GM12872 (cell line): ENCODE results near the gene TMEM185B.

Source experiments
- TF ChIP-seq, protein P1 (sequence below): IDR thresholded peaks from 3 replicates; pipeline ENCODE4 v1.5.1; 2011; ENCODE audit warnings: low read depth, mild to moderate bottlenecking, low read length, moderate library complexity; ENCODE audit not compliant: insufficient read depth

The TMEM185B gene

DNA sequence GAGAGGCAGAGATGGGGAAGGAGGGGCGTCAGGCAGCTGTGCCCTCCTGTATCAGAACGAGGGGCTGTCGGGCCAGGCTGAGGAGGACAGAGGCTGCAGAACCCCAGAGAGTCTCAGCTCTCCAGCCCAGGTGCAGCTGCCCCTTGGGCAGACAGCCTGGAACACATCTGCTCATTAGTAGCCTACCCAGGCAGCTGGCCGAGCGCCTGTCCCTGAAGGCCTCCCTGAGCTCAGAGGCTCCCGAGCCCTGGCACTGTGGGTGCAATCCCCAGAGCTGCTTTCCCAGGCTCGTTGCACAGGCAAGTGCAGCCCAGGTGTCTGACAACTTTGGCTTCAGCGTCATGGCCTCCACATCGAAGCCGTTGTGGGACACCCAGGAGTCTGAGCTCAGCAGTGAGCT lies 13.1 kb upstream of the TMEM185B start:
- TF ChIP-seq, protein P1, sequence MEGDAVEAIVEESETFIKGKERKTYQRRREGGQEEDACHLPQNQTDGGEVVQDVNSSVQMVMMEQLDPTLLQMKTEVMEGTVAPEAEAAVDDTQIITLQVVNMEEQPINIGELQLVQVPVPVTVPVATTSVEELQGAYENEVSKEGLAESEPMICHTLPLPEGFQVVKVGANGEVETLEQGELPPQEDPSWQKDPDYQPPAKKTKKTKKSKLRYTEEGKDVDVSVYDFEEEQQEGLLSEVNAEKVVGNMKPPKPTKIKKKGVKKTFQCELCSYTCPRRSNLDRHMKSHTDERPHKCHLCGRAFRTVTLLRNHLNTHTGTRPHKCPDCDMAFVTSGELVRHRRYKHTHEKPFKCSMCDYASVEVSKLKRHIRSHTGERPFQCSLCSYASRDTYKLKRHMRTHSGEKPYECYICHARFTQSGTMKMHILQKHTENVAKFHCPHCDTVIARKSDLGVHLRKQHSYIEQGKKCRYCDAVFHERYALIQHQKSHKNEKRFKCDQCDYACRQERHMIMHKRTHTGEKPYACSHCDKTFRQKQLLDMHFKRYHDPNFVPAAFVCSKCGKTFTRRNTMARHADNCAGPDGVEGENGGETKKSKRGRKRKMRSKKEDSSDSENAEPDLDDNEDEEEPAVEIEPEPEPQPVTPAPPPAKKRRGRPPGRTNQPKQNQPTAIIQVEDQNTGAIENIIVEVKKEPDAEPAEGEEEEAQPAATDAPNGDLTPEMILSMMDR: no peak

DNA sequence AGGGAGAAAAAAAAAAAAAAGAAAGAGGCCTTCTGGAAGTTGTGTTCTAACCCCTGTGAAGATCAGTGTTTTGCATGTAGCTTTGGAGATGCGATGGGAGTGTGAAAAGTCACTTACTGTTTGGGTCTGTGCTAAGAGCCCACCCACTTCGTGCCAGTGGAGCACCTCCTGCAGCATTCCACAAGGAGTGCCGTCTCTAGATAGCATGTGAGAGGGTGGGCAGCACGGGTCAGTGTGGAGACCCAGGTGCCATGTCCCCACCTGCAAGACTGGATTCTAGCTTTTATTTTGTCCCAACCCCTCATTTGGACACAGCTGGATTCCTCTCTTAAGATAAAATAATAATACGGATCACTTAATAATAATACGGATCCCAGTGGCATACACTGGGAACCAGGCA lies 12.5 kb upstream of the TMEM185B start:
- TF ChIP-seq, protein P1: no peak

DNA sequence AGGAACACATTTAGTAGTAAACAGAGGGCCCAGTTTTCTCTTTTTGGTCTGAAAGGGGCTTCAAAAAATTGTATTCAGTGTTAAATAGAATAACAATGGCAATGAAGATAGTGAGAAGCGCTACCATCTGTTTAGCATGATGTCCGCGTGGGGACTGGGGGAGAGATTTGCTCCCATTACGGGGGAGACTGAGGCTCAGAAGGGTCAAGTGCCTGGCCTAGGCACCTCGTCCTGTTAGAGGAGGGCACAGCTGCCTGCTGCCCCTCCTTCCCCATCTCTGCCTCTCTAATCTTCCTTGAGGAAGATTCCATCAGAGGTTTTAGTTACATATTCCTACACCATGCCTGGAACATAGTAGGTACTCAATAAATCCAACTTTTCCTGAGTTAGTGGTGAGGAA lies 10.1 kb upstream of the TMEM185B start:
- TF ChIP-seq, protein P1: no peak

DNA sequence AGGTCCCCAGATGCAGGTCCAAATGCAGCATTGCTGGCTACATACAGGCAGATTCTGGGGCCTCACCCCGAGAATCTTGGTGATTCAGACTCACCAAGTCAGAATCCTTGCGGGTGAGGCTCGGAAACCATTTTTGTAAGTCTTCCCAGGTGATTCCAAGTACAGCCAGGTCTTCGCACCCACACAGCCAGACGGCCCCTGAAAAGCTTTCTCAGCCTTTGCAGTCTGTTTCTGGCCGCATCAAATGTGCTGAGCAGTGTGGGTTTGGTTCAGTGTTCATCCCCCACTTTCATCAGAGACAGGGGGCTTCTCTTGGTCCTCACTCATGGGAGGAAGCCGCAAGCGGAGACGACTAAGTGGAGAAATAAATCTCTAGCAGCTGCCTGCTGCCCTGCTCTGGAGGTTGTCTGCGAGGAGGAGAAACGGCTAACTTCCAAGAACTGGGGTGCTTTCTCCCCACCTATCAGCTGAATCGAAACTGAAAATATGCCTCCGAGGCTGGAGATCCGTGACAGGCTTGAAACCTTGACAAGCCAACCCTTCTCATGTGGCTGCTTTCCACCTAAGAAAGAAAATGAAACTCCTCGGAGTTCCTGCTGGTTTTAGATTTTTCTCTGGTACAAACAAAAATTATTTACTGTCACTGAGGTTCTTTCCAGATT lies 8.9 kb upstream of the TMEM185B start:
- TF ChIP-seq, protein P1: no peak

DNA sequence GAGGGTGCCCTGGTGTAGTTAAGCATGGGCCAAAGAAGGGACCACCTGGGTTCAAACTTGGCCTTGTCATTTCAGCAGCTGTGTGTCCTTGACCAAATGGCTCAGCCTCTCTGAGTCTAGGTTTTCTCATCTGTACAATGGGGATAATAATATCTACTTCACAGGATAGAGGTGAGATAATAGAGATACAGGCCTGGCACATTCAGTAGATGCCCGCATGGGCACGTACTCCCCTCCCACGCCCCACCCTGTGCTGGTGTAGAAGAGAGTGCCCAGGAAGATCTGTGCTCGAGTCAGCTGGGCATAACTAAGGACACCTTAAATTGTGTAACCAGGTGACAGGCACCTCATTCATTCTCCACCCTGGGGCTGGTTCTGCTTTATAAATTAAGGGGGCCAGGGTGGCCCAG lies 8.4 kb upstream of the TMEM185B start:
- TF ChIP-seq, protein P1: no peak

DNA sequence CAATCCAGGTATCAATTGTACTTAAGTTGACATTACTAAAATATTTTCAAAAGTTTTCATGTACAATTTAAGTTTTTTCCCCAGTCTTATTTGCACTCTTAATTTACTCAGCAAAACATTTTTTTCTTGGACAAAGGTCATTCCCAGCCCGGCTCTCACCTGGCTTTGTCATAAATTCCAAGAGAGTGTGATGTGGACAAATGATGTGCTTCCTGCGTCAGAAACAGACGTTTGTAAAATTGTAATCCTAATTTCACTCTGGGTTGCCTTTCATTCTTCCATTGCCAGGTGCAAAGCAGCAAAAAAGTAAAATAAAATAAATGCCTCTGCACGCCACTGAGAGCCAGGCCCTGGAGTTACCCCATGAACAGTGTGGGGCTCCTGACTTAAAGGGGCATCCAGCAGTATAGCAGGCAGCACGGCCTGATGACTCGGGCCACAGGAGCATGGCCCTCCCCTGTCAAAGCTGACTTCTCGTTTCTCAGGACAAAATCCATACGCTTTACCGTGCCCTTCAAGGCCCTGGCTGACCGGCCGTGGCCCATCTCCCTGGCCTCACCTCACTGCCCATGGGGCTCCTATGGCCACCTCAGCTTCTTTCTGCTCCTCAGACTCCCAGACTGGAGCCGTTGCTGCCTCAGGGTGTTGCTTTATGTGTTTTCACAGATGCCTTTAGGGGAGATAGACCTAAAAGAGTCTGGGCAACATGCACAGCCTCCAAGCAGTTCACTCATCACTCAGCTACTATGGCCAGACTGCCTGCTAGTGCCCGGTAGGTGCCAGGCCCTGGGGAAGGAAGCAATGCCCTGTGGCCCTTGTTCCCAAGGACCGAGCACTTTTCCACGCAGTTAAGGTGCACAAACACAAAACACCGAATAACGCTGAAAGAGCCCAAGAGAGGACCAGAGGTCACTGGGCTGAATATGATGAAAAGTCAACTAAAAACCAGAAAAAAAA lies 7.6 kb upstream of the TMEM185B start:
- TF ChIP-seq, protein P1: no peak

DNA sequence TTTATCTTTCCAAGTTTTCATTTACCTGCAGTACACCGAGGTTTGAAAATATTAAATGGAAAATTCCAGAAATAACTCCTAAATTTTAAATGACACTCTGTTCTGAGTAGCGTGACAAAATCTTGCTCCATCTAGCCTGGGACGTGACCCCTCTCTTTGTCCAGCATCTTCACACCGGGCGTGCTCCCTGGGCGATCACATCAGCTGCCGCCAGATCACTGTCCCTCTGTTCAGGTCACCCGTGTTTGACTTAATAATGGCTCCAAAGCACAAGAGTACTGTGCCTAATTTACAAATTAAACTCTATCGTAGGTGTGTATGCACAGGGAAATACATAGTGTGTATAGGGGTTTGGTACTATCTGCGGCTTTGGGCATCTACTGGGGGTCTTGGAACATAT lies 6.1 kb upstream of the TMEM185B start:
- TF ChIP-seq, protein P1: no peak
